ENCODE results near the gene RNF150.
"Not testable (repeated sequence)": the region's sequence is repeated elsewhere in the genome, so short reads cannot be mapped to it uniquely, and the experiment has no call there.

RNF150 gene

GRCh38 chr4:141077611-141078225 lies 55.6 kb downstream of the RNF150 start:
- no peak for DNase-seq (ENCODE audit: low read depth in 2 of 2)

DNA sequence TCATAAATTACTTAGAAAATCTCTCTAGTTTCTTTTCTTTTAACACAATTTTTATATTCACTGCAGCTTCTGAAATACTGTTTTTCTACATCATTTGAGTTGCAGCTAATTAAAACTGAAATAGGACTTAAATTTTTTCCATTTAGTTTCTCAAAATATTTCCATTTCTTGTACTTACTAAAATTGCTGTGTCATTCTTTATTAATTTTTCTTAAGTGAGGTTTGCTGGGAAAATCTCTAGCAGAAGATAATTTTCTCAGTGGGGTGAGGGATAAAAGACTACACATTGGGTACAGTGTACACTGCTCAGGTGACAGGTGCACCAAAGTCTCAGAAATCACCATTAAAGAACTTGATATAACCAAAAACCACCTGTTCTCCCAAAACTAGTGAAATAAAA lies 57.7 kb downstream of the RNF150 start:
- DNase-seq (ENCODE audit: low read depth in 2 of 2) = no peak

DNA sequence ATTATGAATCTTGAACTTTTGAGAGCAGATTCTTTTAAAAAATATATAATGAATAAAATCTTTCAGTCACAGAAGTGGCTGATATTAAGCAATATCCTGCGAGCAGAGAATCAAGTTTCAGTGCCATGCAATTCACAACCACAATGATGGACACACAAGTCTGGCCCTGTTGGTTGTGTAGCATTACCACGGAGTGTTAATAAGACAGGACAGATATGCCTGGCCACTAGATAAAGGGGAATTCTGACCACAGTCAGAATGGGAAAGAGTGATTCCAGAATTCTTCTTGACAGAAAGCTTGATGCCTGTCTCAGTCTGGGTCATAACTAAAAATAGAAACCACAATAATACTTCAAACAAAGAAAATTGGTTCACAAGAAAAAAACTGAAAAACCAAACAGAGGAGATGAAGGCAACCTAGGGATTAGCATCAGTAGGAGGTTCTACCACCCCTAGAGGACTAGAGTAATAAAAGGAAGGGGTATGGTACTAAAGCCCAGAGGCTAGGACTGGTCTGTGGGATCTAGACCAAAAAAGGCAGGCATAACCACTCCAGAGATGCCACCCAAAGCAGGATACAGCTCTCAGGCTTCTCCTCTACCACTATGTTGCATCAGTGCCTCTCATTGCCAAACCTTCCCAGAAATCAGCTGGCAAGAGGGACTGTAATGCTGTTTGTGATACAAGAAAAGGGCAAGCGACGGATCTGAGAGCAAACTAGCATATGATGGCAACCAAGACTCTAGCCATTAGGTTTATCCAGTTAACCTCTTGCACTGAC lies 59.0 kb downstream of the RNF150 start:
- DNase-seq (ENCODE audit: low read depth in 2 of 2) = no peak

DNA sequence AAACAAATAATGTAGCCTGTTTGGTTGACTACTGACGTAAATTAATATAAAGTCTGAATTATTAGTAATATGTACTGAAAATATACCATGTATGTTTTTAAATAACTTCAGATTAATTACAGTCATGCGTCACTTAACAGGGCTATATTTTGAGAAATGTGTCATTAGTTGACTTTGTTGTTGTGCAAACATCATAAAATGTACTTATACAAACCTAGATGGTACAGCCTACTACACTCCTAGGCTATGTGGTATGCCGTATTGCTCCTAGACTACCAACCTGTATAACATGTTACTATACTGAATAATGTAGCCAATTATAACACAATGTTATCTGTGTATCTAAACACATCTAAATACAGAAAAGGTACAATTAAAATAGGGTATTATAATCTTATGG lies 66.6 kb downstream of the RNF150 start:
- DNase-seq (ENCODE audit: low read depth in 2 of 2) = no peak

- no peak for DNase-seq (ENCODE audit: low read depth in 2 of 2)
These were observed 67.4 kb downstream of the RNF150 start for GRCh38 chr4:141065872-141066271.

GRCh38 chr4:141062651-141063050 lies 70.6 kb downstream of the RNF150 start:
- no peak for DNase-seq (ENCODE audit: low read depth in 2 of 2)

DNA sequence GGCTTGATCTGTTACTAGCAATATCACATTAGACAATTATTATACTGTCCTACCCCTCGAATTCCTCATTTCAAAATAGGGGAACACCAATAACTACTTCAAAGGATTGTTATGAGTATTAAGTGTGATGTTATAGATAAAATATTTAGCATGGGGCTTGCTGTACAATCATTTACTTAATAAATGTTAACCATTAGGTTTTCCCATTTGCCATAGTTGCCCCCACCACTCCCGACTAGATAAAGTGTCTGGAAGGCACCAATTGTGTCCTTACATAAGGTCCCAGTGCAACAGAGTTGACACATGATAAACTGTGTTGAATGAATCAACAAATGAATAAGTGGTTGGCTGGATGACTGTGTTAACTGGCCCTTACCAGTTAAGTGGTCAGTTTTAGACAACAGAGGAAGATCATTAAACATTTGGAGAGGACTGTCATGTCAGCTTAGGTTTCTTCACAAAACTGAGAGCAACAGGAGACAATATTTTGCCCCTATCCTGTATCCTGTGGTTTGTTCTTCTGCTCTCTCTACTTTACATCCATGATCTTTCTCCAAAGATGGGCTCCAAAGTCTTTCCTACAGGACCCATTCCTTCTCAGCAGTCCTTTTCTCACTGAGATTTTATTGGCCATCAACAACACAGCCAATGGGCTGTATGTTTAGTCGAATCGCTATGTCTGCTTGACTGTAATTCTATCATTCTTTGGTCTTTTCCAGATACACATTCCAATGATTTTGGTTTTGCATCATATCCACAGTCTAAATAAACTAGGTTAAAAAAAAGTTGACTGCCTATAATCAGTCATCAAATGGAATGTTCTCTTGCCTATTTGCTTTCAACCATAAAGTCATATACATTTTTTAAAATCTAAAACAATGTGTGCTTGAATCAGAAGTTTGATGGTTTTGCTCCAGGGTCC lies 74.4 kb downstream of the RNF150 start:
- no peak for DNase-seq (ENCODE audit: low read depth in 2 of 2)

DNA sequence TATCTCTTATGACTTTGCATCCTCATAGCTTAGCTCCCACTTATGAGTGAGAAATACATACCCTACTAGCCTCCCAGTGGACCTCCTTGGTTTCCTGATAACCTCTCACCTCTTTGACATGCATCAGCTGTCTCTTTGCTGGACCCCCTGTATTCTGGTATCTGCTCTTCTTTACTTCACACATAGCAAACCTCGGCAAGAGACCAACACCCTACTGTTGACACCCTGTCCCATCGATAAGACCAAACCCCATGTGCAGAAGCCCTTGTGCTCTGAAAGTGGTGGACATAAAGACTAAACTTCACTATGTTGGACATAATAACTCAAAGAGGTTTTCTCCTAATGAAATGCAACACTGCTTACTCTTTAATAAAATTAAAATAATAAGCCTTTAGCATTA lies 75.7 kb downstream of the RNF150 start:
- DNase-seq (ENCODE audit: low read depth in 2 of 2) = no peak

DNA sequence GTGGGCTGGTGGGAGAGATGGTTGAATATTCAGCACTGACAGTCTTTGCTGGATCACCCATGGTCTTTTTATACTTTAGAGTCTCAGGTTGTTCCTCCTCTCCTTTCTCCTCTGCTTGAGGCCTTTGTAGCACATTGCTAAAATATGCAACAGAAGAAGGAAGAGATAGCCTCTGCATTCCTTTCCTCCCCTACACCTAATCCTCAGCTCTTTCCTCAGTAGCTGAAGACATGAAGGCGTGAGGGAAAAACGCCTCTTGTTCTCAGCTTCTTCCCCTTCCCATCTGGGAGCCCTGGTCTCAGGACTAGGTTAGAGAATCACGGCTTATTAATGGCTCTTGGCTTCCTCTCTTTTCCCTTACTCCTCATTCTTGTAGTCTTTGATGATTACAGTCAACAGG lies 76.8 kb downstream of the RNF150 start:
- DNase-seq (ENCODE audit: low read depth in 2 of 2) = no peak

DNA sequence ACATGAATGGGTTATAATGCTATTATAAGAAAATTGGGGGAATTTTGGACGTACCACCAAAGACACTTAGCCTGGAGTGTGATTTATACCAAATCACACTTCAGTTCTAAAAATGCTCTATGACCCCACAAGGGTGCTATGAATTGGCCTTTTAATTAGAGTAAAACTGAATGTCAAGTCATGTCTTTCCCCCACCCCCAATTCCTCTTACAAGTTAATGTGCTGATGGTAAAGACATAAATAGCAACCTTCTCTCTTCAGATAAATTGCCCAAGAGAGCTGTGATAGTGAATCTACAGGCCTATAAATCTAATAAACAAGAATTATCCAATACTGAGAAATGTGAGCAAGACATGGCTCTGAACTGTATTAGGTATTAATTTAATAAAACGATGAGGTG lies 78.8 kb downstream of the RNF150 start:
- no peak for DNase-seq (ENCODE audit: low read depth in 2 of 2)

- not testable (repeated sequence) for DNase-seq (ENCODE audit: low read depth in 2 of 2)
These were observed 82.3 kb downstream of the RNF150 start for GRCh38 chr4:141050999-141051398.

DNA sequence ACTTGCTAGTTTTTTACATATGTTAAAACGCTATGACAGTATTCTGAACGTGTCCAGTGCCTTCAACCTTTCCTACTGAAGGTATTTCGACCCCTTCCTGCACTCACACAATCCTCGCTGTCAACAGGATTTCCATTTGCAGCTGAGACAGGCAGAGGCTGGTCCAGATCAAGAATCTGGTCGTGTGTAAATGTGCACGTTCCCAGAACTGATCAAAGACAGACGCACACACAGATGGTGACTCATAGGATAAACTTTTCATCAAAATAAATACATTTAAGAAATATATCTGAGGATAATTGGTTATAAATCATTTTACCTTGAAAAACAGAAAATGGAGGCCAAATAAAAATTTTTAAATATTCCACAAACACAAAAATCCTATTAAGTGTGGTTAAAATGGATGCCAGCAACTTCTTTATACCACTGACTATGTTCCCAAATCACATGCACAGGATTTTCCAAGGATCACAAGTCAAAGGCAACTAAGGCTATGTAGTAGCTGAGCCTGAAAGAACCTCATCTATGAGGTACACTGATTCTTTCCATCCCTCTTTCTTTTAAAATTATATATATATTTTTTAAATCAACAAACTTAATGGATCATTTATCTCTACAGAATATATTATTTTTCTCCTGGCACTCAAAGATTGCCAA lies 85.9 kb downstream of the RNF150 start:
- no peak for DNase-seq (ENCODE audit: low read depth in 2 of 2)

DNA sequence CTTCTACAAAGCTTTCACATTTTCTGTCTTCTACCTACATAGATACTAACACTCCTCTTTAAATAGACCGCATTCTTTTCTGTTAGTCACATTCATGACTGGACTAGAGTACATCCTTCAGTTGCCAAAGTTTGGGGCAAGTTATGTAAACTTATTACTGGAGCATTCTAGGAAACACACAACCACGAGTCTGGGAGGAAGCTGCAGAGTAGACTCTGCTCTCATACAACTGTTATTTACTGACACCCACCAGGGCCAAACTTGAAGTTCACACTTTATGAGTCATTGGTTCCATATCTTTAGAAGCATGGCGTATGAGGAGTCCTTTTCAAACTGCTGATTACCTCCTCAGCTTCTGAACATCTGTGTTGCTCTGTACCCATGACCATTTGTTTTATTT lies 87.0 kb downstream of the RNF150 start:
- no peak for DNase-seq (ENCODE audit: low read depth in 2 of 2)

DNA sequence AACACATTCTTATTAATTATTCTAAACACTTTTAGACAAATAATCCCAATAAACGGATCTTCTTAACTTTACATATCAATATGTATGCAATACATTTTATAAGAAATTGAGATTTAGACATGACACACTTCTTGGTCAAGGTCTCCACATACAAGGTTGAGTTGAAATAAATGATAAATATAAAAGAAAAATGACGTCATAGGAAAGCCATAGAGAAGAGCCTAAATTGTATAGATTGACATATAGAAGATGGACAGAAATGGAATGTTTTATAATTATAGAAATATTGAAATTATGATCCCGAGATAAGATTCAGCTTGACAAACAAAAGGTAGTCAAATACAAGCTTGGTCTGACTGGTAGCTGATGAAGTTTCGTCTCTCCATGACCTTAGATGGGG lies 87.4 kb downstream of the RNF150 start:
- no peak for DNase-seq (ENCODE audit: low read depth in 2 of 2)

DNA sequence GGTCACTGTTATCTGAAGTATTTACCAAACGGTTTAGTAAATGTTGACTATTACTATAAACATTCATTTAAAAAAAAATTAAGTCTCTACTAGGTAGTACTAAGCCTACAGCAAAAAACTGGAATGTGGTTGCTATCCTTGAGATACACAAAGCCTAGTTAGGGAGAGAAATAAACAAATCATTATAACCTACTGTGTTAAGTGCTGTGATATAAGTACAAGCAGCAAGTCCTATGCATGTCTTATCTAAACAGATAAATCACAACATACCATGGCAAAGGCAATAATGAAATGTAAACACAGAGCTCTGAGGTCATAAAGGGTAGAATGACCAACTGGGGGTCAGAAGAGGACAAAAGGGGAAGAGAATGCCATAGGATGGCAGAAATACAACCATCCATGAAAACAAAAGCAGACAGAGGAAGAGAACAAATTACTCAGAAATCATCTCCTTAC lies 92.2 kb downstream of the RNF150 start:
- DNase-seq (ENCODE audit: low read depth in 2 of 2) = no peak

DNA sequence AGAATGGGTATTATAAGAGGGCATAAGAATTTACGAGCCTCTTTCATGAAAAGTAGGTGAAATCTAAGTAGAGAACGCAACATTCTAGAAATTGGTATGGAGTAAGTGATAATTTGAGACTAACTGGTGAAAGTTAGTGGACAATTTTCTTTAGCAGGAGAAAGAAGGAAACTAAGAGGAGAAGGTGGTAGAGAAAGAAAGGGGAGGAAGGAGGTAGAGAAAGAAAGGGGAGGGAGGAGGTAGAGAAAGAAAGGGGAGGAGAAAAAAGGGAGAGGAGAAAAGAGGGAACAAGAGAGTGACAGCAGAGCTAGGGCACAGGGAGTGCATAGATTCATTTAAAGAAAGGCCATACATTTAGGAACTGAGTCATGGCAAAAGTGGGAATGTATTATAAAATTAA lies 94.1 kb downstream of the RNF150 start:
- DNase-seq (ENCODE audit: low read depth in 2 of 2) = no peak

- DNase-seq (ENCODE audit: low read depth in 2 of 2) = no peak
These were observed 94.8 kb downstream of the RNF150 start for GRCh38 chr4:141038428-141038827.

GRCh38 chr4:141037446-141037845 lies 95.8 kb downstream of the RNF150 start:
- DNase-seq (ENCODE audit: low read depth in 2 of 2) = no peak

- DNase-seq (ENCODE audit: low read depth in 2 of 2) = no peak
These were observed 96.5 kb downstream of the RNF150 start for GRCh38 chr4:141036786-141037185.

GRCh38 chr4:141035920-141036319 lies 97.3 kb downstream of the RNF150 start:
- DNase-seq (ENCODE audit: low read depth in 2 of 2) = no peak

DNA sequence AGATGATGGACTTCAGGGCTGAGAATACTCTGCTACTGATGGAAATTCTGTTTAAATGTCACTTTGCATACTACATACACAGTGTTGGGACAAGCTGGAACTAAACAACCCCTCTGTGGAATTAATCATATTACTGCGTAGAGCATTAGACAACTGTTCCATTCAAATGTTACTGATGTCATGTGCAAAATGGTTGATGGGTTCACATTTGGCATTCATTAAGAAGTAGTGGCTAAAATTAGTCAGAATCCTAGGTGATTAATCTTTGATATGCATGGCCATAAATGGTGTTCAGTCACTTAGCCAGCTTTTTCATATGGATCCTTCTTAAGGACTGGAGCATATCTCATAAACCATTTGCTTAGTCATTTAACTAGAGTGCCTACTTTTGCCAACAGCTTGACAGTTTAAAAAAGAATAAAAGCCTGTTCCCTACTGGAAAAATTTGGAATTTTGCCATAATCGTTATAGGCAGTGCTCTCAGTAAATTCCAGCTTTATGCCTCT lies 105.2 kb downstream of the RNF150 start:
- DNase-seq (ENCODE audit: low read depth in 2 of 2) = no peak

- no peak for DNase-seq (ENCODE audit: low read depth in 2 of 2)
These were observed 105.8 kb downstream of the RNF150 start for GRCh38 chr4:141027421-141027820.
